ENCODE measurements around the gene GRK1.

GRK1 gene

DNA sequence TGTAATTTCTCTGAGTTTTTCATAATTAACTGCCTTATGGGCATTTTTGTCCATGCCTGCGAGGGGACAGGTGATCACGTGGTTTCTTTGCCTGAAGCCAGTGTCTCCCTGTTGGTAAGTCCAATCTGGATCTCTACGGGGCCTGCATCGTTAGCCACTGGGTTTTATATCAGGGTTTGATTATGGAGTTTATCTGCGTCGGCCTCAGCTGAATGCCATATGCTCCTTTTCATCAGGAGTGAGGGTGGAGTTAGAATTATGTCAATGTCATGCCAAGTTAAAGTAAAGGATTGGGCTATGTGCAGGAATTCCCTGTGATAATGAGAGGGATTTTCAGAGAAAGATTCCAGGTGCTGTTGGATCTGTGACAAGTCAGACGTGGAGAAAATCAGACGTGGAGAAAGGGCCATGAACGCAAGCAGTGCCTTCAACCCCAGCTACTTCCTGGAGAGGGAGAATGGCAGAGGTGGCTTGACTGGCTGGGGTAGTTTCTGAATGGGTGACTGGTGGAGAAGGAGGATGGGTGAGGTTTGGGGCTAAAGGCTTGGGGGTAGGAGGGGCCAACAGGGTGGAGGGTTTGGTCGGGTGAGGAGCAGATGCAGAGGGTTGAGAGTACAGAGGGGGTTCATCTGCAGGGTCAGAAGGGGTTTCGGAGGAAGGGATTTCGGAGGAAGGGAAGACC, 116.3 kb downstream of the GRK1 start:
- DNase-seq, result no peak

DNA sequence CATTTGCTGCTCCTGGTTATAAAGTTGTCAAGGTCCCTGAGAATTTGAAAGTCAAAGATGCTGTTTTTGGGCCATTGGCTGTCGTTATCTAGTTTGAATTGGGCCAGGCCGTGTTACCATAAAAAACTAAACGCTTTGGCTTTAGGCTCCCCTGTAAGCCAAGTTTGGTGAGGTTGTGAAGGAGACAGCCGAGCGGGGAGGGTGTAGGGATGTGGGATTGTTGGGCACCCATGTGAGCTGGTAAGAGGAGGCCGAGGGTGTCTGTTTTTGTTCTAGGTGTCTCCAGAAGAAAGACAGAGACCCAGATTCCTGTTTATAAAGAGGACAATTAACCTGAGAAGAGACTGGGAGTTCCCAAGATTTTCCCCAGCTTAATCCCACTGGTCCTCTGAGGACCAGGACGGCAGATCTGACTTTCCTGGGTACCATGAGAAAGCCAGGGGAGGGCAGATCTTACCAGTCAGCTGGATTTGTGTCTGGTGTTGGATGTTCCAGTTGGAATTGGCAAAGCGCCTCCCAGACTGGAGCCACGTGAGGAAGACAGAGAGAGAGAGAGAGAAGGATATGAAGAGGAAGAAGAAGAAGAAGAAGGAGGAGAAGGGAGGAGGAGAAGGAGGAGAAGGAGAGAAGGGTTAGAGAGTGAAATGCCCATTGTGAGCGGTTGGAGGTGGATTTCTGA, 117.1 kb downstream of the GRK1 start:
- no peak for DNase-seq

DNA sequence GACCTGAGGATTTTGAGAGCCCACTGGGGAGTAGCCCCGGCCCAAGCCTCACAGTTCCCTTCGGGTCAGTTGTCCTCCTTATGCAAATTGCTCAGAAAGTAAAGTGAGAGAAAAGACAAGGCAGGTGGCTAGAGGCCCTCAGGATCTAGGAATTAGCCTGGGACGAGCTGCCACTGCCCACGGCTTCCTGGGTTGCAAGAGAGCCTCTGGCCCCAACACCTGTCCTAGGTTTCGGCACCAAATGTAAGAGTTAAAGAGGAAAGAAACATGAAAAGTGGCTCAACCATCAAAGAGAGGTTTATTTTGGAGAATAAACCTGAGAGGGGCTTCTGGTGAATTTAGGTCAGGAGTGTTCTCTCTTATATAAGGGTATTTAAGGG, 117.6 kb downstream of the GRK1 start:
- DNase-seq, result no peak

DNA sequence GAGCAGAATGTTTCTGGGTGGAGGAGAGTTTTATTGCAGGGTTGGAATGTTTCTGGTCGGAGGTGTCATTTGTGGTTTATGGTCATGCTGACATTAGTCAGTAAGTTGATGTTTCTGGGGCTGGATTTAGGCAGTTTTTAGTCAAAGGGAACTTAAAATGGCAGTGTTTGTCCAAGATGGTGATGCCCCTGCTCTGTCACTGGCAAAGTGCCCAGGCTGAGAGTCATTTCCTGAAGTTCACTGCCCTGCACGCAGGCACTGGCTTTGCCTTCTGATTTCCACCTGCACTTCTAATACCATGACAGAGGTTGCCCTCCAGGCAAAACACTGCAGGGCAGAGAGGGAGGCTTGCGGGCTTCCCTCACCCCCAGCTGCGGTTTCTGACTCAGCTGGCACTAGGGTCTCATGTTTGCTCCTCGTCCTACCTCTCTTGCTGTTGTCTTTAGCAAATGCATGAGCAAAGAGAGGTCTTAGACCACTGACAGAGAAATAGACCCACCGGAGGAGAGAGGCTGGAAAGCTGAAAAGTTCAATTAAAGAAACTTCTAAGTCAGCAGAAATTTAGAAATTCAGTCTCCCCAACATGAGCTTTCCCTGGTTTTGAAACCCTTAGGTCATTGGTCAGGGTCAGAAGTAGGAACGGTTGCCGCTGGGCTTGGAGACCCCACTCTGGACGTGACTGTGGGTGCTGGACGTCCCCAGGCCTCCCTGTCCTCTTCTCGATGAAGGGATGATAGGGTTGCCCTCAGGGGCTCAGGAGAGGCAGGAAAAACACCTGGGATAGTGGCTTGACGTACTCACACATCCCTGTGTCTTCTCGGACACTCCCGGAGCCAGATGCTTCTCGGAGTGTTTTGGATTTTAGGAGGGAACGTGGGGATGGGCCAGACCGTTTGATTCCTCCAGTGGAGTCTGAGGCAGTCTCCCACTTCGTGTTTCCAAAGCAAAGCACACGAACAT, 118.3 kb downstream of the GRK1 start:
- DNase-seq, result no peak

DNA sequence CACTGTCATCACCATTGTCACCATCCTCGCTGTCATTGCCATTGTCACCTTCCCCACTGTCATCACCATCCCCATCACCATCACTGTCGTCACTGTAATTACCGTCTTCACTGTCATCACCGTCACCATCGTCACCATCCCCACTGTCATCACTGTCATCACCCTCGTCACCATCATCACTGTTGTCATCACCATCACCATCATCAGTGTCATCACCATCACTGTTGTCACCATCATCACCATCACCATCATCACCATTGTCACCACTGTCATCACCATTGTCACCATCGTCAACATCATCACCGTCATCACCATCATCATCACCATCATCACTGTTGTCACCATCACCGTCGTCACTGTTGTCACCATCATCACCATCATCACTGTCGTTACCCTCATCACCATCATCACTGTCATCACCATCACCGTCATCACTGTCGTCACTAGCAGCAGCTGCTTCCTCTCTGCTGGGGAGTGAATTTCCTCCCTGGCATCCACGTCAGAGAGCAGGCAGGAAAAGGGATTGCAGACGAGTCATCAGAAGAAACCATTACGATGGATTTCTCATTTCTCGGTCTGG, 119.3 kb downstream of the GRK1 start:
- no peak for DNase-seq

Data from NCI-H1436 (cell line).